Skin epidermis (tissue), 12 donors: ENCODE results near the gene DENND2C.

Experiments used
- H3K27ac ChIP-seq, 21 experiments: fragments of 200-600 bp; sonication (generic) in 11 of 21; one replicate each; pipeline ENCODE4 v1.5.0; 2020; ENCODE audit warnings: mild to moderate bottlenecking in 3 of 21, inconsistent platforms in 2 of 21, moderate library complexity in 2 of 21
- H3K4me3 ChIP-seq, 7 experiments: fragments of 200-600 bp; sonication (generic) in 2 of 7; one replicate each; pipeline ENCODE4 v1.5.0; 2020; ENCODE audit warnings: inconsistent platforms in 2 of 7, mild to moderate bottlenecking in 2 of 7, moderate library complexity in 1 of 7

DENND2C gene

GRCh38 chr1:114669562-114670082 is at the start of gene DENND2C:
Gene DENND2C (minus strand): TSS chr1:114670049. CDS start chr1:114625984, 44,065 bp downstream.
- peak within 1 kb of the TSS; percentile 55 to 87 (median 77) for H3K4me3 ChIP-seq
- peak within 1 kb of the TSS; percentile 51 to 96 (median 86) for H3K27ac ChIP-seq

GRCh38 chr1:114719424-114719787 is 49.6 kb upstream of the DENND2C start:
- peak overlapping the region in 11 of 21 experiments; percentile 9 to 65 (median 56) for H3K27ac ChIP-seq
- no peak overlapping the region for H3K4me3 ChIP-seq

- H3K27ac ChIP-seq: peak overlapping the region in 14 of 21 experiments; percentile 8 to 65 (median 49)
- H3K4me3 ChIP-seq: no peak overlapping the region
Observed at GRCh38 chr1:114718661-114719423, 49.0 kb upstream of the DENND2C start.

- H3K27ac ChIP-seq: peak within 1 kb of the TSS; percentile 85 to 99 (median 96)
Observed at GRCh38 chr1:114716304-114717170, 46.7 kb upstream of the DENND2C start, which contains the start of gene NRAS. Gene NRAS (minus strand): TSS chr1:114716771. CDS start chr1:114716160, 611 bp downstream.

GRCh38 chr1:114715952-114716303 is 46.1 kb upstream of the DENND2C start:
- Histone ChIP-seq H3K27ac (peak overlapping the region in 20 of 21 experiments; percentile 89 to 99 (median 96)), H3K4me3 (peak overlapping the region; percentile 52 to 93 (median 74))

More at GRCh38 chr1:114716304-114717170, 46.7 kb upstream of the DENND2C start, which contains the start of gene NRAS:
- H3K4me3 ChIP-seq: peak within 1 kb of the TSS; percentile 52 to 93 (median 74)

- H3K27ac ChIP-seq: no peak overlapping the region
Observed at GRCh38 chr1:114712977-114713376, 43.1 kb upstream of the DENND2C start.

GRCh38 chr1:114710360-114710759 is 40.5 kb upstream of the DENND2C start:
- Histone ChIP-seq H3K4me3 (no peak overlapping the region), H3K27ac (no peak overlapping the region)

More at GRCh38 chr1:114712977-114713376, 43.1 kb upstream of the DENND2C start:
- no peak overlapping the region for H3K4me3 ChIP-seq

GRCh38 chr1:114707604-114708003 is 37.8 kb upstream of the DENND2C start:
- H3K4me3 ChIP-seq: no peak overlapping the region
- no peak overlapping the region for H3K27ac ChIP-seq

GRCh38 chr1:114703242-114703641 is 33.4 kb upstream of the DENND2C start:
- H3K27ac ChIP-seq: no peak overlapping the region
- no peak overlapping the region for H3K4me3 ChIP-seq

- H3K27ac ChIP-seq: no peak overlapping the region
Observed at GRCh38 chr1:114702737-114703136, 32.9 kb upstream of the DENND2C start.

GRCh38 chr1:114701931-114702330 is 32.1 kb upstream of the DENND2C start:
- Histone ChIP-seq H3K27ac (no peak overlapping the region), H3K4me3 (no peak overlapping the region)

More at GRCh38 chr1:114702737-114703136, 32.9 kb upstream of the DENND2C start:
- no peak overlapping the region for H3K4me3 ChIP-seq

GRCh38 chr1:114700036-114700600 is 30.3 kb upstream of the DENND2C start:
- no peak overlapping the region for H3K27ac ChIP-seq

GRCh38 chr1:114696810-114697209 is 27.0 kb upstream of the DENND2C start:
- H3K27ac ChIP-seq: no peak overlapping the region
- H3K4me3 ChIP-seq: no peak overlapping the region

More at GRCh38 chr1:114700036-114700600, 30.3 kb upstream of the DENND2C start:
- H3K4me3 ChIP-seq: no peak overlapping the region

- no peak within 1 kb of the TSS for H3K4me3 ChIP-seq
- no peak within 1 kb of the TSS for H3K27ac ChIP-seq
Observed at GRCh38 chr1:114695430-114696058, 25.7 kb upstream of the DENND2C start, which contains the start of gene AMPD1. Gene AMPD1 (minus strand): TSS chr1:114695546. CDS start chr1:114695471, 75 bp downstream.

GRCh38 chr1:114694540-114695310 is 24.9 kb upstream of the DENND2C start:
- Histone ChIP-seq H3K27ac (no peak overlapping the region), H3K4me3 (no peak overlapping the region)

GRCh38 chr1:114692947-114693346 is 23.1 kb upstream of the DENND2C start:
- Histone ChIP-seq H3K27ac (no peak overlapping the region), H3K4me3 (no peak overlapping the region)

GRCh38 chr1:114691061-114691460 is 21.2 kb upstream of the DENND2C start:
- H3K4me3 ChIP-seq: no peak overlapping the region

GRCh38 chr1:114690148-114690547 is 20.3 kb upstream of the DENND2C start:
- no peak overlapping the region for H3K4me3 ChIP-seq

More at GRCh38 chr1:114691061-114691460, 21.2 kb upstream of the DENND2C start:
- no peak overlapping the region for H3K27ac ChIP-seq

More at GRCh38 chr1:114690148-114690547, 20.3 kb upstream of the DENND2C start:
- H3K27ac ChIP-seq: no peak overlapping the region
